ENCODE measurements around the gene FLT3.
A peak's percentile ranks its signal among the peaks of the same experiment; 100 is the strongest.

FLT3 gene

GRCh38 chr13:28138012-28138755 is 37.8 kb upstream of the FLT3 start, which contains the start of gene PAN3:
Gene PAN3 (plus strand): TSS chr13:28138545. CDS start chr13:28138658, 113 bp downstream.
- Mint-ChIP-seq H3K36me3 (ENCODE audit: low read depth) (no peaks in the 10 kb centered on the region), H3K27me3 (ENCODE audit: low read depth, poor library complexity) (peaks cover 3% of the 10 kb centered on the region), H3K4me1 (peaks cover 49% of the 10 kb centered on the region), H3K4me3 (peak within 1 kb of the TSS; percentile 99), H3K27ac (peak within 1 kb of the TSS; percentile 97), H3K9me3 (no peaks in the 10 kb centered on the region)
- TF ChIP-seq, protein P1, sequence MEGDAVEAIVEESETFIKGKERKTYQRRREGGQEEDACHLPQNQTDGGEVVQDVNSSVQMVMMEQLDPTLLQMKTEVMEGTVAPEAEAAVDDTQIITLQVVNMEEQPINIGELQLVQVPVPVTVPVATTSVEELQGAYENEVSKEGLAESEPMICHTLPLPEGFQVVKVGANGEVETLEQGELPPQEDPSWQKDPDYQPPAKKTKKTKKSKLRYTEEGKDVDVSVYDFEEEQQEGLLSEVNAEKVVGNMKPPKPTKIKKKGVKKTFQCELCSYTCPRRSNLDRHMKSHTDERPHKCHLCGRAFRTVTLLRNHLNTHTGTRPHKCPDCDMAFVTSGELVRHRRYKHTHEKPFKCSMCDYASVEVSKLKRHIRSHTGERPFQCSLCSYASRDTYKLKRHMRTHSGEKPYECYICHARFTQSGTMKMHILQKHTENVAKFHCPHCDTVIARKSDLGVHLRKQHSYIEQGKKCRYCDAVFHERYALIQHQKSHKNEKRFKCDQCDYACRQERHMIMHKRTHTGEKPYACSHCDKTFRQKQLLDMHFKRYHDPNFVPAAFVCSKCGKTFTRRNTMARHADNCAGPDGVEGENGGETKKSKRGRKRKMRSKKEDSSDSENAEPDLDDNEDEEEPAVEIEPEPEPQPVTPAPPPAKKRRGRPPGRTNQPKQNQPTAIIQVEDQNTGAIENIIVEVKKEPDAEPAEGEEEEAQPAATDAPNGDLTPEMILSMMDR (IDR thresholded peaks at IDR 0.05): no peak
- peak; percentile 91 for DNase-seq

DNA sequence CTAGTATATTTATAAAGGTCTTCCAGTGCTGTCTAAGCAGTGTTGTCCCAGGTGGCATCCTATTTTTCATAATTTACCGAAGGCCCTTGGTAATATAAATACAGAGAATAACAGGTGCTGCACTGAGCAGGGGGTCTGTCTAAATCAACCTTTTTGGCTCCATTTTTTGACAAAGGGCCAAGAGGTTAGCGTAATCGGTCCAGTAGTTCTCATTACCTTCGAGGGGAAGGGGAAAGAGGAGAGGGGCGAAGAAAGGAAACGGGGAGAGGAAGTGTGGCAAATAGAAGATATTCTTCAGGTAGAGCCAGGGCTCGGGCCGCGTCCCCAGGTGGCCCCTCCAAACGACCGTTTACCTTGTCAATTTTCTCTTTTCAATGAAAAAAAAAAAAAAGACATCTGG is 37.2 kb upstream of the FLT3 start:
- H3K27me3 Mint-ChIP-seq (ENCODE audit: low read depth, poor library complexity): peaks cover 3% of the 10 kb centered on the region
- H3K36me3 Mint-ChIP-seq (ENCODE audit: low read depth): no peaks in the 10 kb centered on the region
- DNase-seq: no peak
- H3K9me3 Mint-ChIP-seq: no peaks in the 10 kb centered on the region
- TF ChIP-seq, protein P1 (IDR thresholded peaks at IDR 0.05): no peak
- peak overlapping the region; percentile 99 for H3K4me3 Mint-ChIP-seq
- H3K27ac Mint-ChIP-seq: peak overlapping the region; percentile 97
- peaks cover 43% of the 10 kb centered on the region for H3K4me1 Mint-ChIP-seq

- Mint-ChIP-seq H3K27me3 (ENCODE audit: low read depth, poor library complexity) (peaks cover 3% of the 10 kb centered on the region), H3K36me3 (ENCODE audit: low read depth) (no peaks in the 10 kb centered on the region), H3K27ac (no peak overlapping the region), H3K4me1 (peaks cover 37% of the 10 kb centered on the region), H3K4me3 (peak overlapping the region; percentile 99), H3K9me3 (no peaks in the 10 kb centered on the region)
- no peak for DNase-seq
- TF ChIP-seq, protein P1 (IDR thresholded peaks at IDR 0.05): no peak
Measured at GRCh38 chr13:28136916-28137315, 36.5 kb upstream of the FLT3 start.

DNA sequence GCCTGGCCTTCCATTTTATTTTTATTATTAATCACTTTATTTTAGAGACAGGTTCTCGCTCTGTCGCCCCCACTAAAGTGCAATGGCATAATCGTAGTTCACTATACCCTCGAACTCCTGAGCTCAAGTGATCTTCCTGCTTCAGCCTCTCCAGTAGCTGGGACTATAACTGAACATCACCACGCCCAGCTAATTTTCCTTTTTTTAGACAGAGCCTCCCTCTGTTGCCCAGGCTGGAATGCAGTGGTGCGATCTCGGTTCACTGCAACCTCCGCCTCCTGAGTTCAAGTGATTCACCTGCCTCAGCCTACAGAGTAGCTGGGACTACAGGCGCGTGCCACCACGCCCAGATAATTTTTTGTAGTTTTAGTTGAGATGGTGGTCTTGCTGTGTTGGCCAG is 31.3 kb upstream of the FLT3 start:
- Mint-ChIP-seq H3K4me1 (peaks cover 5% of the 10 kb centered on the region), H3K36me3 (ENCODE audit: low read depth) (no peaks in the 10 kb centered on the region), H3K4me3 (no peak overlapping the region), H3K27me3 (ENCODE audit: low read depth, poor library complexity) (peaks cover 3% of the 10 kb centered on the region), H3K9me3 (no peaks in the 10 kb centered on the region), H3K27ac (no peak overlapping the region)
- TF ChIP-seq, protein P1 (IDR thresholded peaks at IDR 0.05): no peak
- no peak for DNase-seq

DNA sequence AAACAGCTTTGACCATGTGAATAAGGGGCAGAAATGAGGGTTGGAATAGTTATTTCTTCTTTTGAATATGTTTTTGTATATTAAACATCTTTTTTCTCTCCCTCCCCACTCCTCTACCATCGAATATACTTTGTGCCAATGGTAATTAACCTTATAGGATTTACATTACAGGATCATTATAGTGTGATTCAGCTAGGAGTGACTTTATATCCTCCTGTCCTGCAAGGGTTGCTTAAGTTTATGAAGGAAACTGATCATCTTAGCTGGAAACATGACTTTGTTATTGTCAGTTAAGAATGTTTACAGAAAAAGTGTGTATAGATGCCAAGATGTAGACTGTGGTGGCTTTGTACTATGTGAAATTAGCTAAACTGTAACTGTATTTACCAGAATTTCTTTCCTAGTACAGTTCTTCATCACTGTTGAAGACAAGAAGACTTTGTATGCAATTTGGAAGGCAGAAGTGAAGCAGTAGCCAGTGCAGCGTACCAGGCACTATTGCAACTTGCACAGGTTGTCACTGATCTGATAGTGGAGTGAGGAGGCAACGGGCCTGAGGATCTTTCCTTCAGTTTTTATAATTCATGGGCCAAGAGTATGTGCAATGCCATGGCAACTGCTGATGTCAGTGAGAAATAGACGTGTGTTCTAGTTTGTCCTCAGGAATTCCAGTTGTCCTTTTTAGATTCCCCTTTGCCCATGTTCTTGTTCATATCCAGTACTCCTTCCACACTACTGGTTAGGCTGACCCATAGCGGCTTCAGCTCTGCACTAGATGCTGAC is 29.7 kb upstream of the FLT3 start:
- no peaks in the 10 kb centered on the region for H3K36me3 Mint-ChIP-seq (ENCODE audit: low read depth)
- no peak overlapping the region for H3K27ac Mint-ChIP-seq
- H3K9me3 Mint-ChIP-seq: no peaks in the 10 kb centered on the region
- DNase-seq: no peak
- peaks cover 3% of the 10 kb centered on the region for H3K27me3 Mint-ChIP-seq (ENCODE audit: low read depth, poor library complexity)
- TF ChIP-seq, protein P1 (IDR thresholded peaks at IDR 0.05): no peak
- no peak overlapping the region for H3K4me3 Mint-ChIP-seq
- no peaks in the 10 kb centered on the region for H3K4me1 Mint-ChIP-seq

All from nephron progenitor cell (in vitro differentiated cells).